Choroid plexus epithelial cell (primary cell): Measurements from ENCODE around the gene NPFFR1.
A peak's percentile ranks its signal among the peaks of the same experiment; 100 is the strongest.

Source experiments
- DNase-seq: peaks from one replicate; pipeline ENCODE4 v3.0.0-alpha.2; 2010; ENCODE audit warnings: low read depth
- H3K4me3 ChIP-seq: 2 replicates; pipeline ENCODE4 v1.5.1; 2011; ENCODE audit warnings: low read depth, mild to moderate bottlenecking, control low read depth, low read length, moderate library complexity
- TF ChIP-seq, protein P1 (sequence below): conservative IDR thresholded peaks from 2 replicates; pipeline ENCODE4 v1.5.1; 2011; ENCODE audit warnings: low read depth, mild to moderate bottlenecking, control low read depth, inconsistent platforms, low read length, moderate library complexity

The NPFFR1 gene

GRCh38 chr10:70222340-70222794 is 61.4 kb downstream of the NPFFR1 start:
- DNase-seq: no peak
- TF ChIP-seq, protein P1, sequence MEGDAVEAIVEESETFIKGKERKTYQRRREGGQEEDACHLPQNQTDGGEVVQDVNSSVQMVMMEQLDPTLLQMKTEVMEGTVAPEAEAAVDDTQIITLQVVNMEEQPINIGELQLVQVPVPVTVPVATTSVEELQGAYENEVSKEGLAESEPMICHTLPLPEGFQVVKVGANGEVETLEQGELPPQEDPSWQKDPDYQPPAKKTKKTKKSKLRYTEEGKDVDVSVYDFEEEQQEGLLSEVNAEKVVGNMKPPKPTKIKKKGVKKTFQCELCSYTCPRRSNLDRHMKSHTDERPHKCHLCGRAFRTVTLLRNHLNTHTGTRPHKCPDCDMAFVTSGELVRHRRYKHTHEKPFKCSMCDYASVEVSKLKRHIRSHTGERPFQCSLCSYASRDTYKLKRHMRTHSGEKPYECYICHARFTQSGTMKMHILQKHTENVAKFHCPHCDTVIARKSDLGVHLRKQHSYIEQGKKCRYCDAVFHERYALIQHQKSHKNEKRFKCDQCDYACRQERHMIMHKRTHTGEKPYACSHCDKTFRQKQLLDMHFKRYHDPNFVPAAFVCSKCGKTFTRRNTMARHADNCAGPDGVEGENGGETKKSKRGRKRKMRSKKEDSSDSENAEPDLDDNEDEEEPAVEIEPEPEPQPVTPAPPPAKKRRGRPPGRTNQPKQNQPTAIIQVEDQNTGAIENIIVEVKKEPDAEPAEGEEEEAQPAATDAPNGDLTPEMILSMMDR: no peak
- H3K4me3 ChIP-seq: no peak overlapping the region

GRCh38 chr10:70221030-70221429 is 62.8 kb downstream of the NPFFR1 start:
- H3K4me3 ChIP-seq: no peak overlapping the region
- DNase-seq: no peak
- TF ChIP-seq, protein P1: no peak

DNA sequence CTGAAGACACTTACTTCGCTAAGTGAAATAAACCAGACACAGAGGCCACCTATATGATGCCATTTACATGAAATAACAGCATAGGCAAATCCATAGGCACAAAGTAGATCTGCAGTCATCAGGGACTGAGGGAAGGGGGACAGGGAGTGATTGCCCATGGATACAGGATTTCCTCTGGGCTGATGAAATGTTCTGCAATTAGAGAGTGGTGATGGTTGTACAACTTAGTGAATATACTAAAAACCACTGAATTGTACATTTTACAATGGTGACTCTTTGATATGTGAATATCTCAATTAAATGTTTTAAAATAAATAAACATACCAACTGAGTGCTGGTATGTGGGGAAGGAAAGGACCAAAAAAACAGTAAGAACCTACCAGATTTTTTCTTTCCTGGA is 70.9 kb downstream of the NPFFR1 start:
- TF ChIP-seq, protein P1: no peak
- no peak overlapping the region for H3K4me3 ChIP-seq
- DNase-seq: no peak

GRCh38 chr10:70212277-70212676 is 71.5 kb downstream of the NPFFR1 start:
- no peak for DNase-seq
- H3K4me3 ChIP-seq: no peak overlapping the region
- TF ChIP-seq, protein P1: no peak

DNA sequence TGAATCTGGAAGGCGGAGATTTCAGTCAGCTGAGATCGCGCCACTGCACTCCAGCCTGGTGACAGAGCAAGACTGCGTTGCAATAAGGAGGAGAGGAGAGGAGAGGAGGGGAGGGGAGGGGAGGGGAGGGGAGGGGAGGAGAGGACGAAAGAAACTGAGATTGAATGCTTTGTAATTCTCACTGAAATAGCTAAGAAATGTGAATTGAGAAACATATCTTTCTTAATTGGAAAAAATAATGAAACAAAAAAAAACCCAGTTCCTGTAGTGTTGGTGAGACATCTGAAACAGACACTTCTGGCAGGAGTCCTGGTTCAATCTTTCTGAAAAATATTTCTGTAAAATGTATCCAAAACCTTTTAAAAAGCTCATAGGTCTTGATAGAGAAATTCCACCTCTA is 77.0 kb downstream of the NPFFR1 start:
- DNase-seq: no peak
- TF ChIP-seq, protein P1: no peak
- H3K4me3 ChIP-seq: no peak overlapping the region

GRCh38 chr10:70201105-70201504 is 82.7 kb downstream of the NPFFR1 start:
- H3K4me3 ChIP-seq: no peak overlapping the region
- TF ChIP-seq, protein P1: no peak
- no peak for DNase-seq

DNA sequence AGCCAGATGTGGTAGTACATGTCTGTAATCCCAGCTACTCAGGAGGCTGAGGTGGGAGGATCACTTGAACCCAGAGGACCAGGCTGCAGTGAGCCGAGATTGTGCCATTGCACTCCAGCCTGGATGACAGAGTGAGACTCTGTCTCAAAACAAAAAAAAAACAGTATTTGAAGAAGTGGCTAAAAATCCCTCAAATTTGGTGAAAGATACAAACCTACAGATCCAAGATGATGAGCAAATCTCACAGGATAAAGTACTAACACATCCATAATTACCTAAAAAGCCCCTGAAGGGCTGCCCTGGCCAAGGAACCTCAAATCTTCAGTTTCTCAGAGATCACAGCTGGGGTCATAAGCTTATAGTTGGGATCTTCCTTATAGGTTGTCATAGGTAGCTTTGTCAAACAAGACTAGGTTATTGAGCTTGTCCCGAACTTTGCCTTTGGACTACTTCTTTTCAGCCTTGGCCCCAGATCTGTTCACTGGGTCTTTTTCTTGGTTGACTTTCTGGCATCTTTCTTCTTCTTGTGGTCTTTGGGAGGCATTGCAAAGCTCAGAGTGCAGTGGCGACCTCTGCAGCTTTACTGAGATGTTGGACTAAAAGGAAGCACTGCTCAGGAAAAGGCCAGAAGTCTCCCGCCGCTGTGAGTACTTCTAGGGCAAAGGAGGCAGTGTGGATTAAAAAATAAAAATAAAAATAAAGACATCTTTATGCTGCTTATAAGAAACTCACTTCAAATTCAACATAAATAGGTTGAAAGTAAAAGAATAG is 84.9 kb downstream of the NPFFR1 start:
- peak; percentile 46 for DNase-seq
- no peak overlapping the region for H3K4me3 ChIP-seq
- TF ChIP-seq, protein P1: peak; percentile 27
